ENCODE measurements around the gene PIK3C2G. TPM values are rescaled to one million over a fixed set of nuclear protein-coding genes. Genes with fewer than 3 reads are reported as not detected.
"Not testable (repeated sequence)": the region's sequence is repeated elsewhere in the genome, so short reads cannot be mapped to it uniquely, and the experiment has no call there.

PIK3C2G gene
- total RNA-seq, 1 donor from 2014 or later: 0.26 TPM

DNA sequence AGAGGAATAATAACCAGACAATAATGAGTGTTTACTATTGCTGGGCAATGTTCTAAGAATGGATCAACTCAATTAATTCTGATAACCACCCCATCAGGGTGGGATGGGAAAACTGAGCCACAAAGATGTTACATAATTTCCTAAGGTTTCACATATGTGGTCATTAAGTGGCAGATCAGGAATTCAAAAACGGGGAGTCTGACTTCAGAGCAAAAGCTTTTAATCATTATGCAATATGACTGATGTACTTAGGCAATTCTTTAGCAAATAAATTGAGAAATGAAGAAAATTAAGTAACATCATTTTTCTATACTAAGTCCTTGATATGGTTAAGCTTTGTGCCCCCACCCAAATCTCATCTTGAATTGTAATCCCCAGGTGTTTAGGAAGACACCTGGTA is 423.1 kb downstream of the PIK3C2G start:
- TF ChIP-seq, protein P1, sequence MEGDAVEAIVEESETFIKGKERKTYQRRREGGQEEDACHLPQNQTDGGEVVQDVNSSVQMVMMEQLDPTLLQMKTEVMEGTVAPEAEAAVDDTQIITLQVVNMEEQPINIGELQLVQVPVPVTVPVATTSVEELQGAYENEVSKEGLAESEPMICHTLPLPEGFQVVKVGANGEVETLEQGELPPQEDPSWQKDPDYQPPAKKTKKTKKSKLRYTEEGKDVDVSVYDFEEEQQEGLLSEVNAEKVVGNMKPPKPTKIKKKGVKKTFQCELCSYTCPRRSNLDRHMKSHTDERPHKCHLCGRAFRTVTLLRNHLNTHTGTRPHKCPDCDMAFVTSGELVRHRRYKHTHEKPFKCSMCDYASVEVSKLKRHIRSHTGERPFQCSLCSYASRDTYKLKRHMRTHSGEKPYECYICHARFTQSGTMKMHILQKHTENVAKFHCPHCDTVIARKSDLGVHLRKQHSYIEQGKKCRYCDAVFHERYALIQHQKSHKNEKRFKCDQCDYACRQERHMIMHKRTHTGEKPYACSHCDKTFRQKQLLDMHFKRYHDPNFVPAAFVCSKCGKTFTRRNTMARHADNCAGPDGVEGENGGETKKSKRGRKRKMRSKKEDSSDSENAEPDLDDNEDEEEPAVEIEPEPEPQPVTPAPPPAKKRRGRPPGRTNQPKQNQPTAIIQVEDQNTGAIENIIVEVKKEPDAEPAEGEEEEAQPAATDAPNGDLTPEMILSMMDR (IDR thresholded peaks at IDR 0.05; ENCODE audit: insufficient read depth, low read length, severe bottlenecking): no peak
- FAIRE-seq (no peak), DNase-seq (ENCODE audit: low read depth) (peak; percentile 77)
- Histone ChIP-seq H3K27me3 (ENCODE audit: control insufficient read depth, insufficient read depth, low read length) (no peaks in the 10 kb centered on the region), H3K36me3 (ENCODE audit: control insufficient read depth, insufficient read depth, low read length) (no peaks in the 10 kb centered on the region), H3K4me3 (ENCODE audit: low read depth, low read length) (no peak overlapping the region)

GRCh38 chr12:18689771-18690170 is 428.5 kb downstream of the PIK3C2G start:
- no peaks in the 10 kb centered on the region for H3K36me3 ChIP-seq (ENCODE audit: control insufficient read depth, insufficient read depth, low read length)
- FAIRE-seq: no peak
- TF ChIP-seq, protein P1 (IDR thresholded peaks at IDR 0.05; ENCODE audit: insufficient read depth, low read length, severe bottlenecking): no peak
- no peak for DNase-seq (ENCODE audit: low read depth)
- H3K27me3 ChIP-seq (ENCODE audit: control insufficient read depth, insufficient read depth, low read length): no peaks in the 10 kb centered on the region
- H3K4me3 ChIP-seq (ENCODE audit: low read depth, low read length): no peak overlapping the region

DNA sequence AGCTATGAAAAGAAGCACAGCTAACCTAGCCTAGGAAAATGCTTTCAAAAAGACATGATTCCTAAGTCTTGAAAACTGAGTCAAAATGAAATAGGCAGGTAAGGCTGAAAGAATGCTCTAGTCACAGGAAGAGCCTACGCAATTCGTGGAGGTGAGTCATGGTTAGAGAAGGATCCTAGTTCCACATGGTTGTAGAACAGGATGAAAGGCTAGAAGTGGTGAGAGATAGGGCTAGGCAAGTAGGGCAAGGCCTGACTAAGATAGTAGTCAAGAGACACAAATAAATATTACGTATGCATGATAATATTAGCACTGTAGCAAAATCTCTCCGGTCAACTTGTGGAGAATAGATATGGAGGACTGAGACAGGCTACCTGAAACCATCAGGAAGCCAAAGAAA is 429.3 kb downstream of the PIK3C2G start:
- FAIRE-seq (peak; percentile 100), DNase-seq (ENCODE audit: low read depth) (peak; percentile 100)
- H3K4me3 ChIP-seq (ENCODE audit: low read depth, low read length): no peak overlapping the region
- no peaks in the 10 kb centered on the region for H3K36me3 ChIP-seq (ENCODE audit: control insufficient read depth, insufficient read depth, low read length)
- H3K27me3 ChIP-seq (ENCODE audit: control insufficient read depth, insufficient read depth, low read length): no peaks in the 10 kb centered on the region
- TF ChIP-seq, protein P1 (IDR thresholded peaks at IDR 0.05; ENCODE audit: insufficient read depth, low read length, severe bottlenecking): no peak

GRCh38 chr12:18693986-18694385 is 432.7 kb downstream of the PIK3C2G start:
- not testable (repeated sequence) for H3K4me3 ChIP-seq (ENCODE audit: low read depth, low read length); H3K36me3 ChIP-seq (ENCODE audit: control insufficient read depth, insufficient read depth, low read length); H3K27me3 ChIP-seq (ENCODE audit: control insufficient read depth, insufficient read depth, low read length); FAIRE-seq; DNase-seq (ENCODE audit: low read depth)

GRCh38 chr12:18696971-18697602 is 435.8 kb downstream of the PIK3C2G start:
- DNase-seq (ENCODE audit: low read depth) (peak; percentile 79), FAIRE-seq (no peak)
- no peaks in the 10 kb centered on the region for H3K36me3 ChIP-seq (ENCODE audit: control insufficient read depth, insufficient read depth, low read length)
- H3K27me3 ChIP-seq (ENCODE audit: control insufficient read depth, insufficient read depth, low read length): no peaks in the 10 kb centered on the region
- TF ChIP-seq, protein P1 (IDR thresholded peaks at IDR 0.05; ENCODE audit: insufficient read depth, low read length, severe bottlenecking): no peak
- H3K4me3 ChIP-seq (ENCODE audit: low read depth, low read length): no peak overlapping the region

Other genes with a start within 250 kb of the PIK3C2G start
- gene RERGL, start 171.3 kb upstream of the PIK3C2G start, total RNA-seq: not detected in 2 replicates

Data from bronchial epithelial cell (primary cell).